Keratinocyte (primary cell): ENCODE data around the gene ZCCHC17. TPM values are rescaled to one million over a fixed set of nuclear protein-coding genes. Genes with fewer than 3 reads are reported as not detected.

ENCODE experiments used
- DNase-seq: peaks from one replicate; pipeline ENCODE4 v3.0.0-alpha.2; 2011; ENCODE audit warnings: low read depth, missing footprints, low spot score
- FAIRE-seq: peaks from 2 replicates; lab custom pipeline; 2011; peaks lifted over from hg19 to GRCh38; lab: Jason Lieb, UNC
- H2AFZ ChIP-seq: 2 replicates; pipeline ENCODE4 v1.6.0; 2012; ENCODE audit warnings: low read length, control low read depth, inconsistent platforms; ENCODE audit not compliant: control insufficient read depth
- H3K27ac ChIP-seq: 2 replicates; pipeline ENCODE4 v1.5.1; 2011; ENCODE audit warnings: low read length; ENCODE audit not compliant: control insufficient read depth, insufficient read depth
- H3K27me3 ChIP-seq: 3 replicates; pipeline ENCODE4 v1.6.0; 2011; ENCODE audit warnings: low read length; ENCODE audit not compliant: control insufficient read depth, insufficient read depth; ENCODE audit errors: extremely low read depth
- H3K36me3 ChIP-seq, 2 experiments: 2 replicates in 1 of 2; 3 replicates in 1 of 2; pipeline ENCODE4 v1.5.1; 2011; ENCODE audit warnings: low read length in 2 of 2, mild to moderate bottlenecking in 1 of 2; ENCODE audit not compliant: control insufficient read depth in 2 of 2, insufficient read depth in 2 of 2; ENCODE audit errors: extremely low read depth in 1 of 2
- H3K4me1 ChIP-seq: 3 replicates; pipeline ENCODE4 v1.5.1; 2011; ENCODE audit warnings: low read length; ENCODE audit not compliant: control insufficient read depth, insufficient read depth; ENCODE audit errors: extremely low read depth
- H3K4me2 ChIP-seq: 3 replicates; pipeline ENCODE4 v1.6.0; 2011; ENCODE audit warnings: low read depth, low read length; ENCODE audit not compliant: control insufficient read depth, insufficient read depth; ENCODE audit errors: extremely low read depth
- H3K4me3 ChIP-seq, 3 experiments: fragments of 200-600 bp in 1 of 3; sonication (generic) in 1 of 3; 2 replicates in 2 of 3; 3 replicates in 1 of 3; pipeline ENCODE4 v1.5.1; 2011 to 2016; ENCODE audit warnings: low read length in 3 of 3, mild to moderate bottlenecking in 3 of 3, control low read depth in 2 of 3, inconsistent platforms in 1 of 3, low read depth in 1 of 3, mixed read lengths in 1 of 3, mixed run types in 1 of 3, moderate library complexity in 1 of 3; ENCODE audit not compliant: control insufficient read depth in 2 of 3, insufficient read depth in 2 of 3; ENCODE audit errors: extremely low read depth in 1 of 3
- H3K79me2 ChIP-seq: 2 replicates; pipeline ENCODE4 v1.6.0; 2012; ENCODE audit warnings: low read length; ENCODE audit not compliant: control insufficient read depth, insufficient read depth
- H3K9ac ChIP-seq: 3 replicates; pipeline ENCODE4 v1.6.0; 2011; ENCODE audit warnings: low read length; ENCODE audit not compliant: control insufficient read depth, insufficient read depth; ENCODE audit errors: extremely low read depth
- H3K9me1 ChIP-seq: 3 replicates; pipeline ENCODE4 v1.6.0; 2011; ENCODE audit warnings: low read length; ENCODE audit not compliant: control insufficient read depth, insufficient read depth; ENCODE audit errors: extremely low read depth
- H3K9me3 ChIP-seq: 2 replicates; pipeline ENCODE4 v1.5.1; 2012; ENCODE audit warnings: low read depth, low read length; ENCODE audit not compliant: control insufficient read depth
- H4K20me1 ChIP-seq: 3 replicates; pipeline ENCODE4 v1.6.0; 2011; ENCODE audit warnings: low read length; ENCODE audit not compliant: control insufficient read depth, insufficient read depth; ENCODE audit errors: extremely low read depth
- EZH2 ChIP-seq: IDR thresholded peaks from one replicate; pipeline ENCODE4 v1.6.1; 2012; ENCODE audit warnings: inconsistent platforms, mild to moderate bottlenecking, low read length, moderate library complexity
- dilution Hi-C: fragments of 300-500 bp; cut with MboI; formaldehyde crosslinking; loops from one replicate; pipeline ENCODE4 v1.7.0; 2020; ENCODE audit warnings: low sequenced_read_pairs; ENCODE audit not compliant: extremely low pct_ligation_motif_present
- polyA plus RNA-seq, 5 experiments: library from polyadenylated mRNA; depleted of rRNA in 3 of 5; stranded (reverse) in 3 of 5; stranded (forward) in 1 of 5; unstranded in 1 of 5; fragments of >200 nt; gene quantifications; 1 replicate in 1 of 5; 2 replicates in 3 of 5; 3 replicates in 1 of 5; pipeline versions ENCODE4 v1.2.1 to v1.2.3, GENCODE V29; 2011 to 2012; ENCODE audit warnings: missing spikeins in 2 of 5, low read depth in 1 of 5, low replicate concordance in 1 of 5
- TF ChIP-seq, protein P1 (sequence below), 3 experiments: IDR thresholded peaks in 1 of 3; conservative IDR thresholded peaks in 1 of 3; optimal IDR thresholded peaks in 1 of 3; 2 replicates in 2 of 3; 3 replicates in 1 of 3; pipeline versions ENCODE3 to v1.5.1; 2011; ENCODE audit warnings: low read length in 3 of 3, mild to moderate bottlenecking in 3 of 3, moderate library complexity in 2 of 3, control low read depth in 1 of 3, inconsistent platforms in 1 of 3; ENCODE audit not compliant: insufficient read depth in 2 of 3; ENCODE audit errors: extremely low read depth in 1 of 3

ZCCHC17 gene
- polyA plus RNA-seq, 1 donor (not counting 4 experiments of a cell fraction or from before 2014, with no cell fraction given), result 70.0 TPM

DNA sequence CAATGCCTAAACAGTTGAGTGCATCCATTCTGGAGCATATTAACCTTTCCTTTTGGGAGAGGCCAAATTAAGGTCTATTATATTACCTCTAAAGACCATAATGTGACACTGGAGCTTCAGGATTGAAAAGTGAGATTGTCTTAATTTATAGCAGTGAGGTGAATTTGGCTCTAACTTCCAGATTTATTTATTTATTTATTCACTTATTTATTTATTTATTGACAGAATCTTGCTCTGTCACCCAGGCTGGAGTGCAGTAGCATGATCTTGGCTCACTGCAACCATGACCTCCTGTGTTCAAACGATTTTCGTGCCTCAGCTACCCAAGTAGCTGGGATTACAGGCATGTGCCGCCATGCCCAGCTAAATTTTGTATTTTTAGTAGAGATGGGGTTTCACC, 19.1 kb downstream of the ZCCHC17 start:
- Histone ChIP-seq H3K4me3 (no peak overlapping the region), H3K9me3 (no peaks in the 10 kb centered on the region), H3K4me2 (no peak overlapping the region), H4K20me1 (no peaks in the 10 kb centered on the region), H3K36me3 (peaks cover 11 to 34% of the 10 kb centered on the region in 2 experiments), H2AFZ (no peak overlapping the region), H3K27ac (no peak overlapping the region), H3K4me1 (no peaks in the 10 kb centered on the region), H3K9me1 (no peaks in the 10 kb centered on the region), H3K9ac (no peak overlapping the region), H3K79me2 (no peaks in the 10 kb centered on the region), H3K27me3 (no peaks in the 10 kb centered on the region)
- FAIRE-seq (no peak), DNase-seq (no peak)
- TF ChIP-seq, protein P1, sequence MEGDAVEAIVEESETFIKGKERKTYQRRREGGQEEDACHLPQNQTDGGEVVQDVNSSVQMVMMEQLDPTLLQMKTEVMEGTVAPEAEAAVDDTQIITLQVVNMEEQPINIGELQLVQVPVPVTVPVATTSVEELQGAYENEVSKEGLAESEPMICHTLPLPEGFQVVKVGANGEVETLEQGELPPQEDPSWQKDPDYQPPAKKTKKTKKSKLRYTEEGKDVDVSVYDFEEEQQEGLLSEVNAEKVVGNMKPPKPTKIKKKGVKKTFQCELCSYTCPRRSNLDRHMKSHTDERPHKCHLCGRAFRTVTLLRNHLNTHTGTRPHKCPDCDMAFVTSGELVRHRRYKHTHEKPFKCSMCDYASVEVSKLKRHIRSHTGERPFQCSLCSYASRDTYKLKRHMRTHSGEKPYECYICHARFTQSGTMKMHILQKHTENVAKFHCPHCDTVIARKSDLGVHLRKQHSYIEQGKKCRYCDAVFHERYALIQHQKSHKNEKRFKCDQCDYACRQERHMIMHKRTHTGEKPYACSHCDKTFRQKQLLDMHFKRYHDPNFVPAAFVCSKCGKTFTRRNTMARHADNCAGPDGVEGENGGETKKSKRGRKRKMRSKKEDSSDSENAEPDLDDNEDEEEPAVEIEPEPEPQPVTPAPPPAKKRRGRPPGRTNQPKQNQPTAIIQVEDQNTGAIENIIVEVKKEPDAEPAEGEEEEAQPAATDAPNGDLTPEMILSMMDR (optimal IDR thresholded peaks at IDR 0.05 in 1 of 3, IDR thresholded peaks at IDR 0.05 in 1 of 3, conservative IDR thresholded peaks at IDR 0.05 in 1 of 3; ENCODE audit: extremely low read depth in 1 of 3, insufficient read depth in 2 of 3, low read length in 3 of 3), result no peak
- no peak for TF ChIP-seq EZH2
- dilution Hi-C loops, result no loop called here

DNA sequence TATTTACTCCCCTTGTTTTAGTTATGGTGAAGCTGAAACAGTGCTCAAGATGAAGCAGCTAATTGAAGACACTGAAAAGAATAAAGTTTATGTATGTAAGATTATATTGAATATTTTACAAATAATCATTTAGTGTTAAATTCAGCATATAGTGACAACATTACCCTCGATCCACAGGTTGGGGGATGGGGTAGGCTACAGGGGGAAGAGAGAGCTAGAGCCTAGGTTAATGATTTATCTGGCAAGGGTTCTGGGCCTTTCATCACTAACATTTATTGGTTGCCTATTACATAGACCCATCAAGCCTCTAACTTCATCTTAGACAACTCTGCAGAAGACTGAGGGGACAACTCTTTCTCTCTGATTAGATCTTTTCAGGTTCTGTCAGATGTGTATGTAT, 21.3 kb downstream of the ZCCHC17 start:
- Histone ChIP-seq H3K9me3 (no peaks in the 10 kb centered on the region), H3K9ac (no peak overlapping the region), H3K4me1 (no peaks in the 10 kb centered on the region), H3K4me3 (no peak overlapping the region), H3K36me3 (peaks cover 10 to 24% of the 10 kb centered on the region in 2 experiments), H3K4me2 (no peak overlapping the region), H3K27me3 (no peaks in the 10 kb centered on the region), H3K9me1 (no peaks in the 10 kb centered on the region), H2AFZ (no peak overlapping the region), H4K20me1 (no peaks in the 10 kb centered on the region), H3K79me2 (no peaks in the 10 kb centered on the region), H3K27ac (no peak overlapping the region)
- FAIRE-seq, result no peak
- dilution Hi-C loops, result no loop called here
- TF ChIP-seq, protein P1 (optimal IDR thresholded peaks at IDR 0.05 in 1 of 3, IDR thresholded peaks at IDR 0.05 in 1 of 3, conservative IDR thresholded peaks at IDR 0.05 in 1 of 3; ENCODE audit: extremely low read depth in 1 of 3, insufficient read depth in 2 of 3, low read length in 3 of 3), result no peak
- TF ChIP-seq EZH2, result no peak
- no peak for DNase-seq
